ENCODE data around the gene PTGES2.
A peak's percentile ranks its signal among the peaks of the same experiment; 100 is the strongest.

The PTGES2 gene

GRCh38 chr9:128127568-128127989 is at the start of gene PTGES2:
PTGES2 (minus strand) TSS chr9:128127729; CDS start chr9:128127717, 12 bp downstream.
- peak within 1 kb of the TSS; percentile 98 for H3K4me3 ChIP-seq (ENCODE audit: low read length)
- TF ChIP-seq ZNF274 (IDR thresholded peaks at IDR 0.05; ENCODE audit: low read depth, low read length), result no peak

GRCh38 chr9:128175726-128176125 is 48.2 kb upstream of the PTGES2 start:
- H3K4me3 ChIP-seq (ENCODE audit: low read length), result no peak overlapping the region
- no peak for TF ChIP-seq ZNF274 (IDR thresholded peaks at IDR 0.05; ENCODE audit: low read depth, low read length)

- TF ChIP-seq ZNF274 (IDR thresholded peaks at IDR 0.05; ENCODE audit: low read depth, low read length), result no peak
- H3K4me3 ChIP-seq (ENCODE audit: low read length), result no peak overlapping the region
These were observed 47.6 kb upstream of the PTGES2 start for GRCh38 chr9:128175102-128175563.

- H3K4me3 ChIP-seq (ENCODE audit: low read length), result no peak overlapping the region
- no peak for TF ChIP-seq ZNF274 (IDR thresholded peaks at IDR 0.05; ENCODE audit: low read depth, low read length)
These were observed 46.5 kb upstream of the PTGES2 start for GRCh38 chr9:128174062-128174461.

- no peak for TF ChIP-seq ZNF274 (IDR thresholded peaks at IDR 0.05; ENCODE audit: low read depth, low read length)
- H3K4me3 ChIP-seq (ENCODE audit: low read length), result no peak overlapping the region
These were observed 42.4 kb upstream of the PTGES2 start for GRCh38 chr9:128169925-128170324.

- TF ChIP-seq ZNF274 (IDR thresholded peaks at IDR 0.05; ENCODE audit: low read depth, low read length), result no peak
- no peak overlapping the region for H3K4me3 ChIP-seq (ENCODE audit: low read length)
These were observed 42.0 kb upstream of the PTGES2 start for GRCh38 chr9:128169492-128169891.

GRCh38 chr9:128168731-128169308 is 41.3 kb upstream of the PTGES2 start:
- no peak overlapping the region for H3K4me3 ChIP-seq (ENCODE audit: low read length)
- TF ChIP-seq ZNF274 (IDR thresholded peaks at IDR 0.05; ENCODE audit: low read depth, low read length), result no peak

- no peak for TF ChIP-seq ZNF274 (IDR thresholded peaks at IDR 0.05; ENCODE audit: low read depth, low read length)
- H3K4me3 ChIP-seq (ENCODE audit: low read length), result no peak overlapping the region
These were observed 39.7 kb upstream of the PTGES2 start for GRCh38 chr9:128167209-128167608.

- no peak overlapping the region for H3K4me3 ChIP-seq (ENCODE audit: low read length)
- no peak for TF ChIP-seq ZNF274 (IDR thresholded peaks at IDR 0.05; ENCODE audit: low read depth, low read length)
These were observed 38.6 kb upstream of the PTGES2 start for GRCh38 chr9:128166169-128166568.

GRCh38 chr9:128164307-128164885 is 36.9 kb upstream of the PTGES2 start:
- no peak overlapping the region for H3K4me3 ChIP-seq (ENCODE audit: low read length)

GRCh38 chr9:128163523-128164306 is 36.2 kb upstream of the PTGES2 start:
- H3K4me3 ChIP-seq (ENCODE audit: low read length), result no peak overlapping the region
- TF ChIP-seq ZNF274 (IDR thresholded peaks at IDR 0.05; ENCODE audit: low read depth, low read length), result no peak

More at GRCh38 chr9:128164307-128164885, 36.9 kb upstream of the PTGES2 start:
- no peak for TF ChIP-seq ZNF274 (IDR thresholded peaks at IDR 0.05; ENCODE audit: low read depth, low read length)

- no peak for TF ChIP-seq ZNF274 (IDR thresholded peaks at IDR 0.05; ENCODE audit: low read depth, low read length)
- H3K4me3 ChIP-seq (ENCODE audit: low read length), result no peak overlapping the region
These were observed 35.5 kb upstream of the PTGES2 start for GRCh38 chr9:128163027-128163515.

GRCh38 chr9:128162215-128163026 is 34.9 kb upstream of the PTGES2 start:
- H3K4me3 ChIP-seq (ENCODE audit: low read length), result no peak overlapping the region
- TF ChIP-seq ZNF274 (IDR thresholded peaks at IDR 0.05; ENCODE audit: low read depth, low read length), result no peak

Data from GM08714 (cell line).